DMS53 treated with DMSO at 0.1 percent for 48 hours (cell line): ENCODE results near the gene ST8SIA4.

Experiments used
- DNase-seq: peaks from one replicate; lab custom pipeline; 2025; ENCODE audit not compliant: unreplicated experiment; lab: John Stamatoyannopoulos, UW

Gene ST8SIA4

GRCh38 chr5:100832252-100833230 lies 70.5 kb downstream of the ST8SIA4 start:
- DNase-seq, result no peak

- no peak for DNase-seq
Observed at GRCh38 chr5:100828898-100829356, 74.2 kb downstream of the ST8SIA4 start.

- no peak for DNase-seq
Observed at GRCh38 chr5:100828071-100828897, 74.8 kb downstream of the ST8SIA4 start.

GRCh38 chr5:100827481-100827889 lies 75.6 kb downstream of the ST8SIA4 start:
- peak; percentile 81 for DNase-seq

GRCh38 chr5:100826133-100826532 lies 76.9 kb downstream of the ST8SIA4 start:
- DNase-seq, result no peak

GRCh38 chr5:100824635-100825034 lies 78.4 kb downstream of the ST8SIA4 start:
- DNase-seq, result no peak

GRCh38 chr5:100823812-100824211 lies 79.3 kb downstream of the ST8SIA4 start:
- DNase-seq, result no peak

- DNase-seq, result no peak
Observed at GRCh38 chr5:100821751-100822150, 81.3 kb downstream of the ST8SIA4 start.

GRCh38 chr5:100818340-100818739 lies 84.7 kb downstream of the ST8SIA4 start:
- no peak for DNase-seq

- peak; percentile 75 for DNase-seq
Observed at GRCh38 chr5:100803397-100803796, 99.7 kb downstream of the ST8SIA4 start.

GRCh38 chr5:100802208-100802607 lies 100.9 kb downstream of the ST8SIA4 start:
- DNase-seq, result no peak

- no peak for DNase-seq
Observed at GRCh38 chr5:100800562-100800961, 102.5 kb downstream of the ST8SIA4 start.

GRCh38 chr5:100799166-100799565 lies 103.9 kb downstream of the ST8SIA4 start:
- DNase-seq, result no peak

- DNase-seq, result no peak
Observed at GRCh38 chr5:100797861-100798260, 105.2 kb downstream of the ST8SIA4 start.

- no peak for DNase-seq
Observed at GRCh38 chr5:100796851-100797250, 106.2 kb downstream of the ST8SIA4 start.

- DNase-seq, result no peak
Observed at GRCh38 chr5:100794844-100795243, 108.2 kb downstream of the ST8SIA4 start.

GRCh38 chr5:100794218-100794617 lies 108.9 kb downstream of the ST8SIA4 start:
- no peak for DNase-seq

- no peak for DNase-seq
Observed at GRCh38 chr5:100792781-100793180, 110.3 kb downstream of the ST8SIA4 start.

GRCh38 chr5:100791391-100791790 lies 111.7 kb downstream of the ST8SIA4 start:
- DNase-seq, result no peak

GRCh38 chr5:100790951-100791350 lies 112.1 kb downstream of the ST8SIA4 start:
- DNase-seq, result no peak

GRCh38 chr5:100790170-100790665 lies 112.9 kb downstream of the ST8SIA4 start:
- DNase-seq, result no peak
